HG02642 (cell line): ENCODE results near the gene CCDC177.

Source experiments
- ATAC-seq: cut with Tn5 transposase; IDR thresholded peaks from one replicate; pipeline ENCODE4 v1.9.1; 2021; ENCODE audit warnings: mild to moderate bottlenecking; ENCODE audit not compliant: unreplicated experiment, poor library complexity

The CCDC177 gene

DNA sequence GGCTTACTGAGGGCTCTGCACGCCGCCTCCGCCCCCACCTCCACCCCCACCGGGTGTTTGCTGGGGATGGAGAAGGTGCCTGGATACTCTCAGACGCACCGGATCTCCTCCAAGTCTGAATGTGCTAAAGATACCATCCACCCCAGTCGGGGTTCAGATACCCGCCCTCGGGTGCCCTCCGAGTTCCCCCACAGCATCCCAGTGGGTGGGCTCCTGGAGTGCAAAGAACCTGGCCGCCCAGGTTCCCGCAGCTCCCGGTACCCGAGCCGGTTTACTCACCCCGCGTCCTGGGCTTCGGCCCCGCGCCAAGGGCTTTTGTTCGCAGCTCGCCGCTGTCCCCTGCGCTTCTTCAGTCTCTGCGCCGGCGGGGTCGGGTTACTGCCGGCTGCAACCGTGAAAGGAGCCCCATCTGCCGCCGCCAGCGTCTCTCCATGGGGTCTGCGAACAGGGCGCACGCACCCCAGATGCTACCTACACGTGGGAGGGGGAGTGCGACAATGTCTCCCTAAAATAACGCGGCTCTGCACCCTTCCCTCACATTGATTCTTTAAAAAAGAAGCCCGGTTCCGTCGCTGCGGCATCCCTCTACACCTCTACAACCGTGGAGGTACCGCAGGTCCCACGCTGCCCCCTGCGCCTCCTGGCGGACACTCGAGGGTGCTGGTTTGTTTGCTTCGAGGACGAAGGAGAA, at the start of gene CCDC177:
CCDC177 (minus strand) TSS at position 609 of the 691 bp plus-strand sequence. CDS start 1,249 bp downstream, outside the sequence.
- ATAC-seq: peak; percentile 43

DNA sequence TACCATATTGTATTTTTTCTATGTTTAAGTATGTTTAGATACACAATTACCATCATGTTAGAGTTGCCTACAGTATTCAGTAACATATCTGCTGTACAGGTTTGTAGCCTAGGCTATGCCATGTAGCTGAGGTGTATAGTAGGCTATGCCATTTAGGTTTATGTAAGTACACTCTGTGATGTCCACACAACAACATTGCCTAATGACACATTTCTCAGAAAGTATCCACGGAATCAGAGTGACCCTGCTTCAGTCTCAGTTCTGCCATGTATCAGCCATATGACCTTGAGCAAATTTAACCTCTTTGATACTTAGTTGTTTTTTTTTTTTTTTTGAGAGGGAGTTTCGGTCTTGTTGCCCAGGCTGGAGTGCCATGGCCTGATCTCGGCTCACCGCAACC, 49.5 kb upstream of the CCDC177 start:
- ATAC-seq: no peak

- ATAC-seq: no peak
Measured at GRCh38 chr14:69620981-69621380, 46.3 kb upstream of the CCDC177 start.

DNA sequence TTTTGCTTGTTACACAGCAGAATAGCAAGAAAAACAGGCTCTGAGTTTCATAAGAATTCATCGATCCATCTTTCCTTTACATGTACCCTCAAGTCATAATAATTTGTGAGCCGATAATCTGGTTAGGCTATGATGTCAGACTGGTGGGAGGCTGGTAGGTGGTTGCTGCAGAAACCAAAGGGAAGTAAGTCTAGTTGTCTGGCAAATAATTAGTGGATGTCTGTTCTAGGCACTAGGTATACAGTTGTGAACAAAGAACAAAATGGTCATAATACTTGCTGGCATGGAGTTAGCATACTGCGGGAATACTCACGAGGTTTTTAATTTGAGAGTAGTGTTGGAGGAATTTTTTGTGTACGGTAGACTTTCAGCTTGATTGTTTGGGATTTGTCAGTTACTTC, 45.5 kb upstream of the CCDC177 start:
- ATAC-seq: no peak

GRCh38 chr14:69619012-69619411, 44.3 kb upstream of the CCDC177 start:
- no peak for ATAC-seq

DNA sequence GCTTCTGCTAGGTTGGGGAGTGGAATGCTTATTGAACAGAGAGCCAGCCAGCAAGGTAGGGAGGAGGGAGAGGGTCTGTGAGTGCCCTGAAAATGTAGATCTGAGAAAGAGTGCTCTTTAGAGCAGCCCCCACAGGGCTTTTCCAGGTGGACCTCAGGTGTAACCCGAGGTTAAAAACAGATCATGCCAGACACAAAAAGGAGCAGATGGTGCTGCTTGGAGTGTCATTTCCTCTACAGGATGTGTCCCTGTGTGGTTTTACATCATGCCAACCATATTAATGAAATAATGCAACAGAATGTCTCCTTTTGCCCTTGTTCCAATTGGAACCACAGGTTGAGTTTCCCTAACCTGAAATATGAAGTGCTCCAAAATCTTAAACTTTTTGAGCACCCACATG, 43.1 kb upstream of the CCDC177 start:
- ATAC-seq: no peak

DNA sequence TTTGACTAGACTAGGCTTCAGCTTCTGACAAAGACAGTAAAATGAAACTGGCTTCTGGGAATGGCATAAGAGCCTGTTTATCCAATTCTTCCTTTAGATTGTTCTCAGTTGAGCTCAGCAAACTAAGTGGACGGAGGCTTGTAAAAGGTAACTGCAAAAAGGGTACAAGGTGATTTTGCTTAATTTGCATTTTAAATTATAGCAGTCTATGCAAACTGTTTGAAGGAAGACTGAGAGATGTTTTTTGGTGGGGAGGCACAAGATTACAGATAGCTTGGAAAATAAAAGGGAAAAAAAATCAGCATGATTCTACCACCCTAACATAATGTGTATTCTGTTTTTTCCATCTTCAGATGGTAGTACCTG, 41.7 kb upstream of the CCDC177 start:
- ATAC-seq: no peak

- peak; percentile 54 for ATAC-seq
Measured at GRCh38 chr14:69615496-69616407, 41.1 kb upstream of the CCDC177 start.

- no peak for ATAC-seq
Measured at GRCh38 chr14:69615121-69615495, 40.4 kb upstream of the CCDC177 start.

- ATAC-seq: no peak
Measured at GRCh38 chr14:69614592-69614991, 39.9 kb upstream of the CCDC177 start.

GRCh38 chr14:69613312-69614073, 38.8 kb upstream of the CCDC177 start:
- no peak for ATAC-seq

GRCh38 chr14:69612783-69613130, 38.1 kb upstream of the CCDC177 start:
- no peak for ATAC-seq

DNA sequence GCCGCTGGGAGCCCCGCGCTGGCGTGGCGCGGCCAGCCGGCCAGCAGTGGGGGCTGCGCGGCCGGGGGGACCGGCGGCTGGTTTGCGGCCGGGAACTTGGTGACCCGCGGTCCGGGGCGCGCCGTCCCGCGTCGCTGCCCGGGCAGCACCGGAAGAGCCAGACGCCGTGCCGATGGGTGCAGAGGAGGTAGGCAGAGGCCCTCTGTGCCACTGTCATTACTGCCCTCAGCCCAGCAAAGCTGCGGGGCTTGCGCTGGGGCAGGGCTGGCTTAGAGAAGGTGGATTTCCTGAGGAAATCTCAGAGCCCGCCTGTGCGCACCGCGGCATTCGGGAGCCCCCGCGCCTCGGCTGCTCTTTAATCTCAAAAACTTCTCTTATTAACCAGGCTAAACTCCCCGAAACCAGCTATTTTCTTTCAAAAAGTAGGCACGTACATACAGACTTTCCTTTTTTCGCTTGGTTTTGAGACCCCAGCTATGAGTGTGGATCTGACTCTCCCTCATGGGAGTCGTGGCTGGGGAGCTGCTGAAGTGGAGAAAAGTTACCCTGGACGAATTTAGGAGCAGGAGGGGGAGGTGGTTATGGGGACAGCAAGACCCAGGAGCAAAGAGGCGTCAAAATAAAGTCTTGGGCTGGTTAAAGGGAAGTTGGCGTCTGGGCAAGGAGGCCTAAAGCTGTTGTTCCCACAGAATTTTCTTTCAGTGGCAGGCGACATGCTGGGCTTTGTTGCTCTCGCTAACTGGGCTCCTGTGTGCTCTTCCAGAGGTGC, 37.5 kb upstream of the CCDC177 start:
- peak; percentile 17 for ATAC-seq

DNA sequence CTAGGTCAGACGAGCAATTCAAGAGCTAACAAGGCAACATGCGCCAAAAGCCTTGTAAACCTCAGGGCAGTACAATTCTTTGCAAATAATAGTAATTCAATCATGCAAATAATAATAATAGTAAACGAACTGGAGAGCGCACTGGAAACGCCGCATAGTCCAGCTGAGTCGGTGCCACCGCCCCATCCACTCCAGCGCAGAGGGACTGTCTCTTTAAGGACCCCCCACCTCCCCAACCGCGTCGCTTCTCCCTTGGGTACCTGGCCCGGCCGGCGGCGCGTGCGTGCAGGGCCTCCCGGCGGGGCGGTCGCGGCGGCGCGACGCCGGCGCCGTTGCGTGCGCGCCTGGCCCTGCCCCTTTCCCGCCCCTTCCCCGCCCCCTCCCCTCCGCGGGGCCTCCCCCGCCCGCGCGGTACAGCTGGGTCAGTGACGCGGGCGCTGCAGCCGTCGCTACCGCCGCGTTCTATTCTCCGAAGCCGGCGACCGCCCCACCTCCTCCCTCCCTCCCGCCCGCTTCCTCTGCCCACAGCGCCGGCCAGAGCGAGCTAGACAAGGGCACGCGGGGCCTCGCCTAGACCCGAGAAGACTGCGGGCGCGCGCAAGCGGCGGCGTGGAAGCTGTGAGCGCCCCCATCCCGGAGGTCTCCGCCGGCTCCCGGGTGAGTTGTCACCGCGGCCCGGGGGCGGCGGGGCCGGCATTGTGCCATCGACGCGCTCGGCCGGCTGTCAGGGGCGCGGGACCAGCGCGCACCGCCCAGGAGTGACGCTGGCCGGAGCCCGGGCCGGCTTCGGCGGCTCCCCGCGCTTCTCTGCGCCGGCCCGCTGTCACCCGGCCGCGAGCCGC, 36.7 kb upstream of the CCDC177 start, which contains the start of gene SUSD6:
SUSD6 (plus strand) TSS at position 425 of the 842 bp plus-strand sequence. CDS start 46,997 bp downstream, outside the sequence.
- peak; percentile 67 for ATAC-seq

- no peak for ATAC-seq
Measured at GRCh38 chr14:69610874-69611171, 36.2 kb upstream of the CCDC177 start.

DNA sequence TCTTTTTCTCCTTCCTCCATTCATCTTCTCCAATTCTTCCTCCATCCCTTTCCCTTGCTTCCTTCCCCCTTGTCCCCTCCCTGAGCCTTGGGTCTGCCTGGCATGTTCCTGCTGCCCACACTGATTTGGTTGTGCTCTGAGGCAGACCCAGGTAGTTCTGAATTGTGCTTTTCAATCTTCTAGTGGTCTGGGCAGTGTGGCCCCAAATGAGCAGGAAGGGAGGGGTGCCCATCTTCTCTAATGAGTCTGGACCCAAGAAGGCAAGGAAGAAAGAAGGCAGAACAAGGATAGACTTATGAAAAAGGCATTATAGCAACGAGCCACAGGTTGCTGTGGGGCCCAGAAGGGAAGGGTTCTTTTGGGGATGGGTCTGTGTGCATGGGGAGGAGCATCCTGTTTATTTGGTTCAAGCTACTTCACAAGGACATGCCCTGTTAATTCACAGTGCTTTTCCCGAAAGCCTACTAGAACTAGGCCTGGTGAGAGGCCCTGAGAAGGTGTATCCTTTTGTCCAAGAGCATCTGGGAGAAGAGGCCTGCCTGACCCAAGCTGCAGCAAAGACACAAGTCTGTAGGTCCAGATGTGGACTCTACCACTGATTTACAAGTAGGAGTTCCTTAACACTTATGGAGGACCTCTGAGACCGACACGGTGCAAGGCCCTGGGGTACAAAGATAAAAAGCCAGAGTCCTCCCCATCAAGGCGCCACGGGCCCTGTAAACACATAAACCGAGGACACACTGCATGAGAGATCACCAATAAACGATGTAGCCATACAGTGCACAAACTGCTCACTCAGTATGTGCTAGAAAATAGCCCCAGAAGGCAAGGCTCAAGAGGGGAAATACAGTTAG, 35.6 kb upstream of the CCDC177 start:
- ATAC-seq: no peak

- no peak for ATAC-seq
Measured at GRCh38 chr14:69606258-69607184, 31.9 kb upstream of the CCDC177 start.
